CD4-positive, alpha-beta memory T cell (primary cell): ENCODE measurements around the gene PAQR6. TPM values are rescaled to one million over a fixed set of nuclear protein-coding genes. Genes with fewer than 3 reads are reported as not detected.

Experiments
- CTCF ChIA-PET: fragments of 350-600 bp; sonication (Branson Sonifier 250); formaldehyde crosslinking; loops from one replicate; lab custom pipeline; 2021; ENCODE audit warnings: inconsistent platforms; ENCODE audit not compliant: partially characterized antibody; lab: Charles Lee
- POLR2A ChIA-PET: fragments of 350-600 bp; sonication (Branson Sonifier 250); formaldehyde crosslinking; loops from one replicate; lab custom pipeline; 2021; ENCODE audit not compliant: partially characterized antibody; lab: Charles Lee
- DNase-seq, 5 donors: peaks; one replicate each; pipeline versions ENCODE4 v3.0.0 to v3.0.0-alpha.2; 2020 to 2022; ENCODE audit warnings: mixed read lengths in 1 of 5
- H3K27ac ChIP-seq: one replicate; pipeline ENCODE4 v1.7.0; 2013; ENCODE audit warnings: low read depth, low read length
- H3K27me3 ChIP-seq: 2 replicates; pipeline ENCODE4 v1.7.0; 2013; ENCODE audit warnings: mild to moderate bottlenecking, low read length, moderate library complexity; ENCODE audit not compliant: insufficient read depth
- H3K36me3 ChIP-seq: 2 replicates; pipeline ENCODE4 v1.7.0; 2013; ENCODE audit warnings: mild to moderate bottlenecking, low read length, moderate library complexity; ENCODE audit not compliant: insufficient read depth
- H3K4me1 ChIP-seq: 2 replicates; pipeline ENCODE4 v1.7.0; 2013; ENCODE audit warnings: mild to moderate bottlenecking, low read length, moderate library complexity; ENCODE audit not compliant: insufficient read depth
- H3K4me3 ChIP-seq, 2 donors: one replicate each; pipeline ENCODE4 v1.7.0; 2013; ENCODE audit warnings: low read length in 2 of 2, mild to moderate bottlenecking in 1 of 2
- H3K9me3 ChIP-seq, 2 donors: one replicate each; pipeline ENCODE4 v1.7.0; 2013; ENCODE audit warnings: low read length in 2 of 2, control low read depth in 1 of 2; ENCODE audit not compliant: control insufficient read depth in 1 of 2
- H3K27ac Mint-ChIP-seq, 7 donors: one replicate each; pipeline ENCODE4 v1.8.0; 2020 to 2021; ENCODE audit warnings: mixed read lengths in 7 of 7, mild to moderate bottlenecking in 6 of 7, inconsistent platforms in 3 of 7, moderate library complexity in 3 of 7
- H3K27me3 Mint-ChIP-seq, 2 donors: one replicate each; pipeline ENCODE4 v1.8.0; 2020 to 2021; ENCODE audit warnings: mixed read lengths in 2 of 2
- H3K36me3 Mint-ChIP-seq, 2 donors: one replicate each; pipeline ENCODE4 v1.8.0; 2020 to 2021; ENCODE audit warnings: mixed read lengths in 2 of 2, inconsistent platforms in 1 of 2, mild to moderate bottlenecking in 1 of 2
- H3K4me1 Mint-ChIP-seq, 4 donors: one replicate each; pipeline ENCODE4 v1.8.0; 2020 to 2021; ENCODE audit warnings: mixed read lengths in 4 of 4, mild to moderate bottlenecking in 1 of 4
- H3K4me3 Mint-ChIP-seq, 8 donors: one replicate each; pipeline ENCODE4 v1.8.0; 2020 to 2021; ENCODE audit warnings: mixed read lengths in 8 of 8, mild to moderate bottlenecking in 7 of 8, moderate library complexity in 6 of 8, inconsistent platforms in 3 of 8
- H3K9me3 Mint-ChIP-seq, 8 donors: one replicate each; pipeline ENCODE4 v1.8.0; 2020 to 2021; ENCODE audit warnings: mixed read lengths in 8 of 8, mild to moderate bottlenecking in 5 of 8, inconsistent platforms in 3 of 8, moderate library complexity in 1 of 8
- intact Hi-C: fragments of 100-400 bp; cut with micrococcal nuclease; formaldehyde crosslinking; loops from one replicate; pipeline ENCODE4 v1.15.1; 2023
- polyA plus RNA-seq, 2 donors: library from polyadenylated mRNA; unstranded; fragments of 300-500 nt; fragmentation: Illumina TruSeq; gene quantifications; one replicate each; pipeline ENCODE4 v1.2.3, GENCODE V29; 2021
- total RNA-seq, 2 experiments: library from RNA; stranded (reverse); gene quantifications; one replicate each; pipeline ENCODE4 v1.2.3, GENCODE V29; 2021

Gene PAQR6
- total and polyA plus RNA-seq, 4 experiments from 2014 or later = 0.11 to 1.9 (median 0.94) TPM

- H3K27me3 Mint-ChIP-seq = no peaks in the 10 kb centered on the region
- Histone ChIP-seq H3K27me3 (no peaks in the 10 kb centered on the region), H3K9me3 (no peaks in the 10 kb centered on the region), H3K36me3 (peaks cover 69% of the 10 kb centered on the region), H3K27ac (no peak overlapping the region), H3K4me3 (no peak overlapping the region), H3K4me1 (peaks cover 11% of the 10 kb centered on the region)
- no peak for DNase-seq
- intact Hi-C loops = no loop called here
- peak overlapping the region in 5 of 7 donors; percentile 3 to 83 (median 58) for H3K27ac Mint-ChIP-seq
- POLR2A ChIA-PET = no interaction called here
- H3K4me1 Mint-ChIP-seq = peaks cover 3 to 23% (median 13%) of the 10 kb centered on the region in 4 donors
- no peaks in the 10 kb centered on the region for H3K9me3 Mint-ChIP-seq
- H3K4me3 Mint-ChIP-seq = no peak overlapping the region
- CTCF ChIA-PET = no interaction called here
- H3K36me3 Mint-ChIP-seq = peaks cover 30 to 63% of the 10 kb centered on the region in 2 donors
These were observed 5.8 kb upstream of the PAQR6 start for GRCh38 chr1:156253634-156254033.

GRCh38 chr1:156251527-156251926 lies 3.7 kb upstream of the PAQR6 start:
- POLR2A ChIA-PET = interaction anchor here (1.0 to 1.2 kb wide), 5 partner anchors 22 to 44 kb away, joined by 3 to 4 read pairs (median 3); partner anchors contain the start of genes GLMP, PMF1 and SMG5

GRCh38 chr1:156249593-156249992 lies 1.7 kb upstream of the PAQR6 start:
- peaks cover 14 to 37% (median 24%) of the 10 kb centered on the region in 4 donors for H3K4me1 Mint-ChIP-seq
- Histone ChIP-seq H3K9me3 (no peaks in the 10 kb centered on the region), H3K36me3 (peaks cover 44% of the 10 kb centered on the region), H3K27ac (no peak overlapping the region), H3K27me3 (no peaks in the 10 kb centered on the region), H3K4me3 (no peak overlapping the region), H3K4me1 (peaks cover 28% of the 10 kb centered on the region)
- H3K27ac Mint-ChIP-seq = peak overlapping the region in 2 of 7 donors; percentile 19 to 29
- intact Hi-C loops = no loop called here
- no peak for DNase-seq
- H3K27me3 Mint-ChIP-seq = no peaks in the 10 kb centered on the region
- no peak overlapping the region for H3K4me3 Mint-ChIP-seq
- peaks cover 22 to 38% of the 10 kb centered on the region in 2 donors for H3K36me3 Mint-ChIP-seq
- ChIA-PET CTCF (no interaction called here), POLR2A (no interaction called here)
- H3K9me3 Mint-ChIP-seq = no peaks in the 10 kb centered on the region

More at GRCh38 chr1:156251527-156251926, 3.7 kb upstream of the PAQR6 start:
- intact Hi-C loops = no loop called here
- no peak overlapping the region for H3K4me3 ChIP-seq
- H3K27me3 Mint-ChIP-seq = no peaks in the 10 kb centered on the region
- no peaks in the 10 kb centered on the region for H3K9me3 Mint-ChIP-seq
- no peak for DNase-seq
- peak overlapping the region in 5 of 7 donors; percentile 70 to 87 (median 76) for H3K27ac Mint-ChIP-seq
- peaks cover 3 to 26% (median 13%) of the 10 kb centered on the region in 4 donors for H3K4me1 Mint-ChIP-seq
- peak overlapping the region in 2 of 8 donors; percentile 25 to 50 for H3K4me3 Mint-ChIP-seq
- no peak overlapping the region for H3K27ac ChIP-seq
- no peaks in the 10 kb centered on the region for H3K9me3 ChIP-seq
- peaks cover 29 to 45% of the 10 kb centered on the region in 2 donors for H3K36me3 Mint-ChIP-seq
- H3K4me1 ChIP-seq = peaks cover 13% of the 10 kb centered on the region
- CTCF ChIA-PET = interaction anchor here (1.2 kb wide), 1 partner anchor 186 kb away, joined by 3 read pairs; no protein-coding TSS in a partner anchor
- H3K27me3 ChIP-seq = no peaks in the 10 kb centered on the region
- H3K36me3 ChIP-seq = peaks cover 52% of the 10 kb centered on the region

- CTCF ChIA-PET = interaction anchor here (0.6 kb wide), 1 partner anchor 21 kb away, joined by 6 read pairs; no protein-coding TSS in a partner anchor
- Mint-ChIP-seq H3K4me3 (no peak overlapping the region), H3K9me3 (no peaks in the 10 kb centered on the region), H3K4me1 (peaks cover 14 to 44% (median 26%) of the 10 kb centered on the region in 4 donors), H3K36me3 (peaks cover 13 to 32% of the 10 kb centered on the region in 2 donors), H3K27me3 (no peaks in the 10 kb centered on the region), H3K27ac (peak overlapping the region in 4 of 7 donors; percentile 41 to 52 (median 47))
- POLR2A ChIA-PET = no interaction called here
- no peaks in the 10 kb centered on the region for H3K9me3 ChIP-seq
- no peak overlapping the region for H3K27ac ChIP-seq
- H3K36me3 ChIP-seq = peaks cover 31% of the 10 kb centered on the region
- intact Hi-C loops = no loop called here
- H3K4me3 ChIP-seq = no peak overlapping the region
- DNase-seq = no peak
- no peaks in the 10 kb centered on the region for H3K27me3 ChIP-seq
- H3K4me1 ChIP-seq = peaks cover 28% of the 10 kb centered on the region
These were observed 447 bp upstream of the PAQR6 start for GRCh38 chr1:156248323-156248683.

- Histone ChIP-seq H3K4me1 (peaks cover 27% of the 10 kb centered on the region), H3K27me3 (no peaks in the 10 kb centered on the region), H3K9me3 (no peaks in the 10 kb centered on the region), H3K27ac (no peak overlapping the region), H3K36me3 (peaks cover 17% of the 10 kb centered on the region), H3K4me3 (no peak overlapping the region)
- DNase-seq = no peak
- POLR2A ChIA-PET = interaction anchor here (0.9 to 1.8 kb wide), 3 partner anchors 34 to 53 kb away, joined by 3 to 17 read pairs (median 3); partner anchors contain the start of genes PMF1, SLC25A44 and SMG5
- Mint-ChIP-seq H3K9me3 (no peaks in the 10 kb centered on the region), H3K27me3 (no peaks in the 10 kb centered on the region), H3K4me1 (peaks cover 10 to 30% (median 20%) of the 10 kb centered on the region in 4 donors), H3K36me3 (peaks cover 0 to 18% of the 10 kb centered on the region in 2 donors), H3K27ac (peak overlapping the region in 1 of 7 donors; percentile 17), H3K4me3 (peak overlapping the region in 3 of 8 donors; percentile 28 to 71 (median 56))
- CTCF ChIA-PET = interaction anchor here (0.8 kb wide), 1 partner anchor 10 kb away, joined by 3 read pairs; no protein-coding TSS in a partner anchor
- intact Hi-C loops = no loop called here
These were observed 936 bp downstream of the PAQR6 start for GRCh38 chr1:156246781-156247459.

GRCh38 chr1:156246241-156246780 lies 1.5 kb downstream of the PAQR6 start:
- Histone ChIP-seq H3K4me3 (peak overlapping the region in 1 of 2 donors; percentile 58), H3K4me1 (peaks cover 21% of the 10 kb centered on the region), H3K36me3 (peaks cover 11% of the 10 kb centered on the region), H3K27me3 (no peaks in the 10 kb centered on the region), H3K9me3 (no peaks in the 10 kb centered on the region), H3K27ac (no peak overlapping the region)
- CTCF ChIA-PET = interaction anchor here (0.8 to 1.2 kb wide), 3 partner anchors 11 to 116 kb away, joined by 3 read pairs; no protein-coding TSS in a partner anchor
- POLR2A ChIA-PET = interaction anchor here (0.6 to 1.8 kb wide), 8 partner anchors 33 to 566 kb away, joined by 3 to 17 read pairs (median 3); partner anchors contain the start of genes GLMP, MEF2D, PMF1 and SLC25A44
- Mint-ChIP-seq H3K27me3 (no peaks in the 10 kb centered on the region), H3K9me3 (no peaks in the 10 kb centered on the region), H3K4me1 (peaks cover 10 to 24% (median 18%) of the 10 kb centered on the region in 4 donors), H3K27ac (peak overlapping the region in 6 of 7 donors; percentile 41 to 77 (median 64)), H3K4me3 (peak overlapping the region; percentile 45 to 71 (median 60)), H3K36me3 (peaks cover 0 to 18% of the 10 kb centered on the region in 2 donors)
- no peak for DNase-seq
- intact Hi-C loops = no loop called here
